ENCODE results near the gene C11orf21.
A peak's percentile ranks its signal among the peaks of the same experiment; 100 is the strongest.

C11orf21 gene

DNA sequence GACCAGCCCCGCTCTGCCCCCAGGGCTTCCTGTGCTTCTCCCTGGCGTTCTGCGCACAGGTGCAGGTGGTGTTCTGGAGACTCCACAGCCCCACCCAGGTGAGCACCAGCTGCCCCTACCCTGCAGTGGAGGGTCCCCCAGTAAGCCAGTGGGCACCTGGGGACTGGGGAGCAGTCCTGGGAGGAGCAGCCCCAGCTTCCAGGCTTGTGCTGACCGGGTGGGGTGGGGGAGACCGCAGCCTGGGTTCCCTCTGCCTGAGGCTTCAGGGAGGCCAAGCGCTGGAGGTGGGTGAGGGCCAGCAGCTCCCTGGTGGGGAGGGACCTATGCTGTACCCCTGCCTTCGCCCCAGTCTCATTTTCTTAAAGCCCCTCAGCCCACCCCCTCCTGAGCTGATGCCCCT is 7.0 kb upstream of the C11orf21 start:
- no peak for DNase-seq (ENCODE audit: low spot score)

GRCh38 chr11:2307501-2308331 is 6.0 kb upstream of the C11orf21 start:
- DNase-seq (ENCODE audit: low spot score), result no peak

DNA sequence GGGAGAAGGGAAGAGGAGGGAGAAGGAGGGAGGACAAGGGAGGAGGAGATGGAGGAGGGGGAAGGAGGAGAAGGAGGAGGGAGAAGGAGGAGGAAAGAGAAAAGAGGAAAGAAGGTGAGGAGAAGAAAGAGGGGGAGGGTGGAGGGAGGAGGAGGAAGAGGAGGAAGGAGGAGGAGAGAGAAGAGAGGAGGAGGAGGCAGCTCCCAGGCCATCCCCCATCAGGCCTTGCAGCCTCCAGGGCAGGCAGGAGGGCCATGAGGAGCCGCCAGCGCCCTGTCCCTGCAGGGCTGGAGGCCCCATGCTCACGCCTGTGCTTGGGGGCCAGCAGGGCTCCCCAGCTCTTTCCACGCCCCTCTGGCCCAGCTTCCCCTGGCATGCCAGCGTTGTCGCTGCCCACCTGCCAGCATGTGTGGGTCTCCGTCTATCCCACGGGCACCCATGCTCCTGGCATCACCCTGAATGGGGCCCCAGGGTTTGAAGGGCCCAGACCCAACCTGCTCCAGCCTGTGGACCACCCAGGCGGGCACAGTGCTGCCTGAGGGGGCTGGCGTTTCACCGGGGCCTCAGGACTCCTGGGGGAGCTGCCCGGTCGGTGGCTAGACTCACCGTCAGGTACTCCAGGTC is 5.3 kb upstream of the C11orf21 start:
- no peak for DNase-seq (ENCODE audit: low spot score)

- no peak for DNase-seq (ENCODE audit: low spot score)
Measured at GRCh38 chr11:2306452-2306823, 4.7 kb upstream of the C11orf21 start.

GRCh38 chr11:2305788-2306451 is 4.2 kb upstream of the C11orf21 start:
- DNase-seq (ENCODE audit: low spot score), result no peak

DNA sequence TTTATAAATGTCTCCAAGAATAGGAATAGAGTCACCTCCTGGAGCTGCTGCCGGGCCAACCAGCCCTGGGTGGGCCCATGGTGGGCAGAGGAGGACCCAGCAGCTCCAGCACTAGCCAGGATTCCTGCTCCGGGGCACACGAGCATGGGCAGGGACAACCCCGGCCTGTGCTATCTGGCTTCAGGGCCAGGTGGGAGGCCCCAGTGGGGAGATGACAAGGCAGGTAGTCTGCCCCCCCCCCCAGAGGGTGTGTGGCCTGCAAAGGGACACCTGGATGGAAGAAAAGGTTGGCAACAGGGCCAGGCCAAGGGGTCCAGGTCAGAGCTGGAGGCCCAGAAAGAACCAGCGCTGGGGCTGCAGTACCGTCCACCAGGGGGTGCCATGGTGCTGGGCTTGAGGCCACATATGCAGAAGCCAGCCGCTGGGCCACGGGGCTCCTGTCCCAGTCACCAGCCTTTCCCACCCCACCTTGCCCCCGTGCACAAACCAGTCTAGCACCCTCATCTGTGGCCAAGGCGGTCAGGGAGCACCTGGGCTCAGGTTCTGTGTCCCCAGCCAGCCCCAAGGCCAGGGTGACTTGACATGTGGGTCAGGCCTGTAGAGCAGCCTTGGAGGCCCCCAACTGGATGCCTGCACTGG is 3.5 kb upstream of the C11orf21 start:
- peak; percentile 81 for DNase-seq (ENCODE audit: low spot score)

- DNase-seq (ENCODE audit: low spot score), result no peak
Measured at GRCh38 chr11:2304506-2305139, 2.9 kb upstream of the C11orf21 start.

- DNase-seq (ENCODE audit: low spot score), result no peak
Measured at GRCh38 chr11:2303627-2304505, 2.1 kb upstream of the C11orf21 start.

GRCh38 chr11:2302896-2303626 is 1.3 kb upstream of the C11orf21 start:
- no peak for DNase-seq (ENCODE audit: low spot score)

GRCh38 chr11:2302306-2302895 is 683 bp upstream of the C11orf21 start:
- DNase-seq (ENCODE audit: low spot score), result no peak

DNA sequence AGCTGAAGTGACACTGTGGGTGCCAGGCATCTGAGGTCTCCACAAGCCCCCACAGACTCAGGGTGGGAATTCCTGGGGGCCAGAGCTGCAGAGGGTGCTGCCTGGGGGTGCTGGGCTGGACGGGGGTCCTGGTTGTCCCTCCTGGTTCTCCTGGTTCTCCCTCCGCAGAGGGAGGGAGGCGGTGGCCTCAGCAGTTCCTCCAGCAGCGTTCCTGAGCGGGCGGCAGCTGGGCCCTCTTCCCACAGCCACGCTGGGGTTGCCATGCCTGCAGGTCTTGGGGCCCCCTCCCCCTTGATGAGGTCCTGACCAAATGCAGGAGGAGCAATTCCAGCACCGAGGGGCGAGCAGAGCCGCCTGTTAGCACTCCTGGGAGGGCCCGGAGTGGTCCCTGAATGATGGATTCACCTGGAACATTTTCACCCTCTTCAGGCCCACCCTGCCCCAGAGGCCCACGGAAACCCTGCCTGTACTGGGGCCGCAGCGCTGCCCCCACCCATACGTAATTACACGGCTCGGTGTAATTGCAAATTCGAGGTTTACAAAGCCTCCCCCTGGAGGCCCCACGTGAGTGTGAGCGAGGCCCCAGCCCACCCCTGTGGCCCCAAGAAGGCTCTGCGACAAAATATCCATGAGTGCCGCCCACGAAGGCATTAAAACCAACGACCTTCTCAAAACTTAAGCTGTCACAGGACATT is 635 bp downstream of the C11orf21 start:
- no peak for DNase-seq (ENCODE audit: low spot score)

GRCh38 chr11:2300290-2300935 is 1.3 kb downstream of the C11orf21 start:
- no peak for DNase-seq (ENCODE audit: low spot score)

DNA sequence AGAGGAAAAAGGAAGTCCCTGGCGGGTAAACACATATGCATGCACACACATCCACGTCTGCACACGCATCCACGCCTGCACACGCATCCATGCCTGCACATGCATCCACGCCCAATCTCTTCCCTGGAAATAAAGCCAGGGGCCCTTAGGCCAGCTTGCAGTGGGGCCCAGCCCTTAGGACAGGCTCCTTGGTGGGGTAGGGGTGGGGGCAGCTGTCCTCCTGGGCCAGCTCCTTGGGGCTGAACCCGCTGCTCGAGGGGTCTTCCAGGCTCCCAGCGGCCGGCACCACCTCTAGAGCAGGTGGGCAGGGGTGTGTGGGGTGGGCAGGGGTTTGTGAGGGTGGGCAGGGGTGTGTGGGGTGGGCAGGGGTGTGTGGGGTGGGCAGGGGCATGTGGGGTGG is 1.9 kb downstream of the C11orf21 start:
- no peak for DNase-seq (ENCODE audit: low spot score)

DNA sequence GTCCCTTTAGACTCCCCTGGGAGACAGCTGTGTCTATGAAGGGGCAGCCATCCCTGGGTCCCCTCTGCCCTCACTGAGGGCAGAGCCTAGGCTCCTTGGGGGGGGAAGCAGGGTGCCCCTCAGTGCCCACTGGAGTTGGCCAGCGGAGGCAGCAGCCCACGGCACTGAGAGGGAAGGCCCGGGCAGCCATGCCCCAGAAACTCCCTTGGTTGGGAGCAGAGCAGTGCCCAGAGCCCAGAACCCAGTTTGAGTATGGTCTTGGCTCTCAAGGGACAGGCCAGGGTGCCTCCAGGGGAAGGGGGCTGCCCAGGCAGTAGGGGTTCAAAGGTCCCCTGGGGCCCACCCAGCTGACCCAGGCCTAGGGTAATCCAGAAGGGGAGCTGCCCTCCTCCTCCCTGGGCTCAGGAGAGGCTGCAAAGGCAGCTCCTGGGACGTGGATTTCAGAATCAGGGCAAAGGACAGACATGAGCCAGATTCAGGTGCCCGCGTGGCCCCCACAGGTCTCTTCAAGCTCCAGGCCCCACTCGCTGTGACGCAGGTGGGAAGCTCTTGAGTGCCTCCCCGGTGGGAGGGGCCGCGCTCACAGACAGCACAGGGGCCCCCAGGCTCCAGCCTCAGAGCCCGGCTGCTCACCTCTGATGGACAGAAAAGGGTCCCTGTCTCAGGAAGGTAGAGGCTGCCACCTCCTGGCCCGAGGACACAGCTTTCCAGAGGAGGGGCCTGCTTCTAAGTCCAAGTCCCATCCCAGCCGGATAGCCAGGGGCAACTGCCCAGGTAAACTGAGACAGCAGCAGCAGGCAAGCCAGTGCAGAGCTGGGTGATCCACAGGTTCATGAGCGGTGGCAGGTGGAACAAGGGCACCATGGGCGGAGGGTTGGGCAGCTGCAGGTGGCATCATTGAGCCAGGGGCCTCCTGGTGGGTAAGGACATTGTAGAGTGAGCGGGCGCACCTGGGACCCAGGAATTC is 2.6 kb downstream of the C11orf21 start:
- DNase-seq (ENCODE audit: low spot score), result no peak

GRCh38 chr11:2298131-2298794 is 3.5 kb downstream of the C11orf21 start:
- no peak for DNase-seq (ENCODE audit: low spot score)

GRCh38 chr11:2297623-2298030 is 4.1 kb downstream of the C11orf21 start:
- no peak for DNase-seq (ENCODE audit: low spot score)

All from CD4-positive, alpha-beta T cell treated with Interleukin-2 at 100 ng/mL for 4 hours (primary cell).